IMR-90 (cell line): ENCODE measurements around the gene CDK5RAP2. TPM values are rescaled to one million over a fixed set of nuclear protein-coding genes. Genes with fewer than 3 reads are reported as not detected.
A peak's percentile ranks its signal among the peaks of the same experiment; 100 is the strongest.

ENCODE experiments used
- ATAC-seq: fragments of 200-7000 bp; cut with Tn5 transposase; 2 replicates; pipeline ENCODE4 v1.9.1; 2020; ENCODE audit warnings: low read depth, mild to moderate bottlenecking, moderate library complexity
- BruUV-seq: library from RNA; stranded (reverse); fragments of 400-500 nt; replicated peaks from 2 replicates; lab custom pipeline; 2021; lab: Mats Ljungman, UMichigan
- CTCF ChIA-PET: fragments of 300-600 bp; formaldehyde crosslinking; extraction: SDS; loops from one replicate; lab custom pipeline; 2021; ENCODE audit warnings: antibody characterized with exemption; lab: Yijun Ruan, JAX
- POLR2A ChIA-PET: fragments of 300-600 bp; sonication (Branson Sonifier 250); formaldehyde crosslinking; loops from one replicate; lab custom pipeline; 2022; ENCODE audit warnings: antibody characterized with exemption; ENCODE audit not compliant: unreplicated experiment; lab: Charles Lee
- DNase-seq: peaks from one replicate; pipeline ENCODE4 v3.0.0; 2013
- H2AFZ ChIP-seq: replicated peaks from 2 replicates; pipeline ENCODE3; 2013; ENCODE audit warnings: low read length, mild to moderate bottlenecking; ENCODE audit not compliant: poor library complexity
- H2AK5ac ChIP-seq: 2 replicates; pipeline ENCODE4 v1.6.1; 2013; ENCODE audit warnings: low read depth, low read length, inconsistent platforms
- H2AK9ac ChIP-seq: replicated peaks from 2 replicates; pipeline ENCODE3; 2013; ENCODE audit warnings: mild to moderate bottlenecking, low read depth, low read length, moderate library complexity; ENCODE audit not compliant: poor library complexity
- H2BK120ac ChIP-seq: 2 replicates; pipeline ENCODE4 v1.6.1; 2013; ENCODE audit warnings: low read depth, low read length, inconsistent platforms
- H2BK15ac ChIP-seq: 3 replicates; pipeline ENCODE4 v1.6.1; 2013; ENCODE audit warnings: low read depth, low read length, inconsistent platforms
- H2BK20ac ChIP-seq: 2 replicates; pipeline ENCODE4 v1.6.1; 2013; ENCODE audit warnings: low read depth, mild to moderate bottlenecking, inconsistent platforms, low read length, moderate library complexity
- H2BK5ac ChIP-seq: 2 replicates; pipeline ENCODE4 v1.6.1; 2013; ENCODE audit warnings: mild to moderate bottlenecking, low read depth, low read length, inconsistent platforms; ENCODE audit not compliant: poor library complexity, severe bottlenecking
- H3K14ac ChIP-seq: replicated peaks from 2 replicates; pipeline ENCODE4 v1.6.1; 2013; ENCODE audit warnings: low read depth, low read length, inconsistent platforms
- H3K18ac ChIP-seq: 2 replicates; pipeline ENCODE4 v1.6.1; 2013; ENCODE audit warnings: low read depth, low read length, control low read depth
- H3K23ac ChIP-seq: 2 replicates; pipeline ENCODE4 v1.6.1; 2013; ENCODE audit warnings: low read depth, low read length, inconsistent platforms
- H3K27ac ChIP-seq: 2 replicates; pipeline ENCODE4 v1.5.1; 2013; ENCODE audit warnings: mild to moderate bottlenecking, control low read depth, low read length; ENCODE audit not compliant: insufficient read depth
- H3K27me3 ChIP-seq: 2 replicates; pipeline ENCODE4 v1.6.1; 2013; ENCODE audit warnings: low read length; ENCODE audit not compliant: control insufficient read depth, insufficient read depth
- H3K36me3 ChIP-seq: 2 replicates; pipeline ENCODE4 v1.6.1; 2013; ENCODE audit warnings: low read length, mixed read lengths; ENCODE audit not compliant: control insufficient read depth, insufficient read depth
- H3K4ac ChIP-seq: 2 replicates; pipeline ENCODE4 v1.6.1; 2013; ENCODE audit warnings: low read depth, low read length, inconsistent platforms
- H3K4me1 ChIP-seq: 2 replicates; pipeline ENCODE4 v1.6.1; 2013; ENCODE audit warnings: low read length, mixed read lengths; ENCODE audit not compliant: control insufficient read depth, insufficient read depth
- H3K4me2 ChIP-seq: 2 replicates; pipeline ENCODE4 v1.6.1; 2013; ENCODE audit warnings: low read depth, mild to moderate bottlenecking, control low read depth, low read length, moderate library complexity
- H3K4me3 ChIP-seq: 2 replicates; pipeline ENCODE4 v1.5.1; 2013; ENCODE audit warnings: low read depth, mild to moderate bottlenecking, control low read depth, low read length, moderate library complexity; ENCODE audit not compliant: insufficient read depth
- H3K56ac ChIP-seq: 2 replicates; pipeline ENCODE4 v1.6.1; 2013; ENCODE audit warnings: low read length, inconsistent platforms; ENCODE audit not compliant: insufficient read depth; ENCODE audit errors: extremely low read depth
- H3K79me1 ChIP-seq, 2 experiments: 2 replicates each; pipeline ENCODE4 v1.6.1; 2013; ENCODE audit warnings: low read length in 2 of 2, inconsistent platforms in 1 of 2, low read depth in 1 of 2
- H3K9ac ChIP-seq: 2 replicates; pipeline ENCODE4 v1.6.1; 2013; ENCODE audit warnings: low read depth, low read length, control low read depth
- H3K9me1 ChIP-seq: 2 replicates; pipeline ENCODE4 v1.6.1; 2013; ENCODE audit warnings: low read length, inconsistent platforms; ENCODE audit not compliant: insufficient read depth
- H3K9me3 ChIP-seq: 2 replicates; pipeline ENCODE4 v1.6.1; 2013; ENCODE audit warnings: low read length; ENCODE audit not compliant: control insufficient read depth, insufficient read depth
- H4K20me1 ChIP-seq: 2 replicates; pipeline ENCODE4 v1.6.1; 2013; ENCODE audit warnings: low read length, inconsistent platforms; ENCODE audit not compliant: insufficient read depth
- H4K5ac ChIP-seq: 2 replicates; pipeline ENCODE4 v1.6.1; 2013; ENCODE audit warnings: mild to moderate bottlenecking, low read depth, low read length, control low read depth
- H4K8ac ChIP-seq, 2 experiments: 2 replicates each; pipeline ENCODE4 v1.6.1; 2013; ENCODE audit warnings: low read depth in 2 of 2, low read length in 2 of 2, control low read depth in 1 of 2, inconsistent platforms in 1 of 2
- H4K91ac ChIP-seq: 2 replicates; pipeline ENCODE4 v1.6.1; 2013; ENCODE audit warnings: low read depth, low read length, inconsistent platforms; ENCODE audit not compliant: insufficient read depth
- CEBPB ChIP-seq: IDR thresholded peaks from 2 replicates; pipeline ENCODE4 v1.6.1; 2012; ENCODE audit warnings: low read depth, low read length, improper control_type of control experiment
- USF2 ChIP-seq: fragments of 150-350 bp; IDR thresholded peaks from 2 replicates; pipeline ENCODE4 v1.6.1; 2017; ENCODE audit warnings: mild to moderate bottlenecking, antibody characterized with exemption, low read length, low read depth
- WGBS, 2 experiments: methylation state at CpG; one replicate each; pipeline versions ENCODE4 v1.1.5 to v1.1.7; 2013; ENCODE audit warnings: missing lambda C conversion rate in 2 of 2; ENCODE audit not compliant: insufficient read length in 1 of 2; ENCODE audit errors: extremely low coverage in 2 of 2; 5-methylcytosine and 5-hydroxymethylcytosine counted together
- dilution Hi-C: fragments of 300-500 bp; cut with HindIII; formaldehyde crosslinking; loops from one replicate; pipeline ENCODE4 v1.14.3; 2018; ENCODE audit warnings: low sequenced_read_pairs; ENCODE audit not compliant: unreplicated experiment
- in situ Hi-C: fragments of 300-500 bp; cut with MboI; formaldehyde crosslinking; loops from 3 replicates; pipeline ENCODE4 v1.14.3; 2019; ENCODE audit warnings: low sequenced_read_pairs, inconsistent platforms, mixed read lengths
- intact Hi-C: fragments of 100-400 bp; cut with micrococcal nuclease; formaldehyde crosslinking; loops from 2 replicates; pipeline ENCODE4 v1.10.0; 2022
- polyA plus RNA-seq, 3 experiments: library from polyadenylated mRNA; depleted of rRNA; stranded (reverse); fragments of >200 nt; gene quantifications; 2 replicates each; pipeline ENCODE4 v1.2.3, GENCODE V29; 2012; ENCODE audit warnings: low replicate concordance in 1 of 3
- total RNA-seq: library from RNA; depleted of rRNA; stranded (reverse); fragments of >200 nt; gene quantifications from 2 replicates; pipeline ENCODE4 v1.2.3, GENCODE V29; 2012

The CDK5RAP2 gene
- total and polyA plus RNA-seq, 2 of the 4 experiments (the other 2 are of a cell fraction): 29.5 to 31.7 TPM

DNA sequence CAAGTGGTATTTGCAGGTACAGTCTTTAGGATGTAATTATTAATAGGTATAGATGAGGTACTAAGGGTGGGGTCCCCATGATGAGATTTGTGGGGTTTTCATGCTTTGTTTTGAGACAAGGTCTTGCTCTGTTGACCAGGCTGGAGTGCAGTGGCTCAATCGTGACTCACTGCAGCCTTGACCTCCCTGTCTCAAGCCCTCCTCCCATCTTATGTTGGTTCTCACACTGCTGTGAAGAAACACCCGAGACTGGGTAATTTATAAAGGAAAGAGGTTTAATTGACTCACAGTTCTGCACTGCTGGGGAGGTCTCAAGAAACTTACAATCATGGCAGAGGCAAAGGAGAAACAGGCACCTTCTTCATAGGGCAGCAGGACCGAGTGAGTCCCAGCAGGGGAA is 217.5 kb downstream of the CDK5RAP2 start:
- H3K18ac ChIP-seq: no peak overlapping the region
- TF ChIP-seq USF2 (no peak), CEBPB (peak; percentile 25; the same call in 1 of the 2 replicates)
- ATAC-seq (peak; percentile 40), DNase-seq (peak; percentile 50)
- H3K36me3 ChIP-seq: no peaks in the 10 kb centered on the region
- intact Hi-C loops (no loop called here), dilution Hi-C loops (no loop called here), in situ Hi-C loops (no loop called here)
- H3K4me2 ChIP-seq: no peak overlapping the region
- H4K20me1 ChIP-seq: no peaks in the 10 kb centered on the region
- peaks cover 1% of the 10 kb centered on the region; the same call in 1 of the 2 replicates for H3K4me1 ChIP-seq
- H3K4me3 ChIP-seq: no peak overlapping the region
- no peak overlapping the region; the same call in 1 of the 2 replicates for H2BK20ac ChIP-seq
- no peak overlapping the region for H2BK120ac ChIP-seq
- CTCF ChIA-PET: no interaction called here
- no peak overlapping the region for H2AK9ac ChIP-seq
- no peak overlapping the region for H4K5ac ChIP-seq
- no peaks in the 10 kb centered on the region for H3K27me3 ChIP-seq
- no peak overlapping the region for H2BK5ac ChIP-seq
- no peaks in the 10 kb centered on the region for H3K79me1 ChIP-seq
- H3K14ac ChIP-seq: no peak overlapping the region
- H4K8ac ChIP-seq: no peak overlapping the region
- no peak overlapping the region for H3K9ac ChIP-seq
- H3K9me1 ChIP-seq: no peaks in the 10 kb centered on the region; the same call in 1 of the 2 replicates
- H2BK15ac ChIP-seq: no peak overlapping the region
- H3K56ac ChIP-seq: no peak overlapping the region
- H3K23ac ChIP-seq: no peak overlapping the region
- no peak overlapping the region for H2AK5ac ChIP-seq
- WGBS, 2 experiments: no CpG with 5 or more reads among the region's 3 CpGs
- H3K27ac ChIP-seq: no peak overlapping the region
- H3K9me3 ChIP-seq: no peaks in the 10 kb centered on the region
- H3K4ac ChIP-seq: no peak overlapping the region; the same call in 1 of the 2 replicates
- no peak overlapping the region for H2AFZ ChIP-seq
- POLR2A ChIA-PET: no interaction called here
- H4K91ac ChIP-seq: no peak overlapping the region
- BruUV-seq: no TSS peak
